Sigmoid colon (tissue), 4 donors: Measurements from ENCODE around the gene PTPRD.

ENCODE experiments used
- CTCF ChIP-seq, 4 experiments: fragments of 450-650 bp in 3 of 4; fragments of 200-600 bp in 1 of 4; IDR thresholded peaks; one replicate each; pipeline ENCODE4 v1.5.1; 2016 to 2019; ENCODE audit warnings: antibody characterized with exemption in 4 of 4, mild to moderate bottlenecking in 3 of 4, moderate library complexity in 2 of 4
- EP300 ChIP-seq, 4 donors: sonication (generic); formaldehyde crosslinking; IDR thresholded peaks; one replicate each; pipeline ENCODE4 v1.6.1; 2017; ENCODE audit warnings: antibody characterized with exemption in 4 of 4
- POLR2A ChIP-seq, 2 donors: fragments of 450-650 bp; IDR thresholded peaks; one replicate each; pipeline ENCODE4 v1.6.1; 2016; ENCODE audit warnings: antibody characterized with exemption in 2 of 2, mild to moderate bottlenecking in 2 of 2, moderate library complexity in 2 of 2
- POLR2AphosphoS5 ChIP-seq, 4 donors: sonication (generic); formaldehyde crosslinking; IDR thresholded peaks; one replicate each; pipeline ENCODE4 v1.6.1; 2017; ENCODE audit warnings: antibody characterized with exemption in 4 of 4

- no peak for TF ChIP-seq EP300 (IDR thresholded peaks at IDR 0.05)
- no peak for TF ChIP-seq POLR2A (IDR thresholded peaks at IDR 0.05)
- no peak for TF ChIP-seq CTCF (IDR thresholded peaks at IDR 0.05)
- TF ChIP-seq POLR2AphosphoS5 (IDR thresholded peaks at IDR 0.05) = no peak
Measured at GRCh38 chr9:8338767-8339510, 2273.9 kb downstream of the PTPRD start.
